Mucosa of rectum (tissue), 2 donors: ENCODE measurements around the gene SRPK2.
"Not testable (repeated sequence)": the region's sequence is repeated elsewhere in the genome, so short reads cannot be mapped to it uniquely, and the experiment has no call there.

ENCODE experiments used
- H3K27ac ChIP-seq, 2 donors: one replicate each; pipeline ENCODE4 v1.7.0; 2013; ENCODE audit warnings: inconsistent platforms in 2 of 2, low read depth in 2 of 2, low read length in 2 of 2
- H3K27me3 ChIP-seq, 2 donors: one replicate each; pipeline ENCODE4 v1.7.0; 2013; ENCODE audit warnings: low read length in 2 of 2; ENCODE audit not compliant: control insufficient read depth in 2 of 2, insufficient read depth in 2 of 2
- H3K36me3 ChIP-seq, 2 donors: one replicate each; pipeline ENCODE4 v1.7.0; 2013; ENCODE audit warnings: low read length in 2 of 2; ENCODE audit not compliant: control insufficient read depth in 2 of 2, insufficient read depth in 2 of 2
- H3K4me1 ChIP-seq, 2 donors: one replicate each; pipeline ENCODE4 v1.7.0; 2013; ENCODE audit warnings: low read length in 2 of 2, mild to moderate bottlenecking in 1 of 2; ENCODE audit not compliant: control insufficient read depth in 2 of 2, insufficient read depth in 2 of 2
- H3K4me3 ChIP-seq, 2 donors: one replicate each; pipeline ENCODE4 v1.7.0; 2013; ENCODE audit warnings: low read length in 2 of 2
- H3K9ac ChIP-seq, 2 donors: one replicate each; pipeline ENCODE4 v1.7.0; 2013; ENCODE audit warnings: low read length in 2 of 2, low read depth in 1 of 2, mild to moderate bottlenecking in 1 of 2
- H3K9me3 ChIP-seq, 2 donors: one replicate each; pipeline ENCODE4 v1.7.0; 2013; ENCODE audit warnings: low read length in 2 of 2; ENCODE audit not compliant: control insufficient read depth in 2 of 2
- donor health status: healthy.
- donor health status: Normal muscosa, but diverticular disease.

Gene SRPK2

DNA sequence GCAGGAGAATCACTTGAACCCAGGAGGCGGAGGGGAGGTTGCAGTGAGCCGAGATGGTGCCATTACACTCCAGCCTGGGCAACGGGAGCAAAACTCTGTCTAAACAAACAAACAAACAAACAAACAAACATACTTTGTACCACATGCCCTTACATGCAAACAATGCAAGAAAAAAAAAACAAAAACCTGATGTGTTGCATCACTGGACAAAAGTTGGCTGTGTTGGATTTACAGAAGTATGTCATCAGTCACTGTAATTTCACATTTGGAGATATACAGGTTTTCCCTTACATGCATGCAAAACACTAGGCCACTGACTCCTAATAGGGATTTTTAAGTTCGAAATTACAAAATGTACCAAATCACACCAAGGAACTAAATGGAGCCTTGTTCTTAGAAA lies 138.5 kb downstream of the SRPK2 start:
- no peaks in the 10 kb centered on the region for H3K36me3 ChIP-seq

DNA sequence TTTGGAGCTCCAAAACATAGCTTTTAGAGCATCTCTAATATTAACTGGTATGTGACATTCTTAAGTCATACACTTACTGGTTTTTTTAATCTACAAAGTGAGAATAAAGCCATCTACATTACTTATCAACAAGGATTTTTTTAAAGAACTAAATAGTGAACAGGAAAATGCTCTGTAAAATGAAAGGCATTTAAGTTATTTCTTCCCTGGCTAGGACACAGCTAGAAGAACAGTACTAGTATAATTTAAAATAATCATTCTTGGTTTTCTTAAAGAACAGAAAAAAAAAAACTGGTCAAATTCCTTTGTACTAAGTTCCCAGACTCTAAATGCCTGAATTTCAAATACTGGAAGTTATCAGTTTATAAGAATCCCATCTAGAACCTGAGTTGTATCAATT lies 139.5 kb downstream of the SRPK2 start:
- Histone ChIP-seq H3K4me1 (no peaks in the 10 kb centered on the region), H3K27me3 (no peaks in the 10 kb centered on the region), H3K36me3 (no peaks in the 10 kb centered on the region), H3K27ac (no peak overlapping the region), H3K9ac (no peak overlapping the region), H3K4me3 (no peak overlapping the region), H3K9me3 (no peaks in the 10 kb centered on the region)

More for the DNA sequence above, 138.5 kb downstream of the SRPK2 start:
- H3K27ac ChIP-seq: no peak overlapping the region
- H3K4me3 ChIP-seq: no peak overlapping the region
- no peaks in the 10 kb centered on the region for H3K9me3 ChIP-seq
- no peaks in the 10 kb centered on the region for H3K4me1 ChIP-seq
- no peaks in the 10 kb centered on the region for H3K27me3 ChIP-seq
- H3K9ac ChIP-seq: no peak overlapping the region

DNA sequence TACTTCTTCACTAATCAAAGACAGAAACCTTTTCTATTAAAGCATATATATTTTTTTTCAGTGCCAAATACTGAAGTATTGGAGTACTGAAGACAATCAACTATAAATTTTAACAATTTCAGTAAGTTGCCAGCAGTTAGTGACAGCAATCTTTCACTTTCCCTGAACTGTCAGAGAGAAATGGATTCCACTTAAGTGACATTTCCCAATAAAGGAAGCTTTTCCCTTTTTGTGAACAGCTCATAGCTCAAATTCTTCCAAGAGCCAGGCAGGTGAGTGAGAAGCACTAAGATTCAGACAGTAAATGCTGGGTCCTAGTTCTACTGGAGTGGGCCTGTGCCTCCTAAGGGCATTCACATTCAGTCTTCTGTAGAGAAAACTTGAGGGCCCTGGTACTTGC lies 142.0 kb downstream of the SRPK2 start:
- Histone ChIP-seq H3K9me3 (no peaks in the 10 kb centered on the region), H3K27me3 (no peaks in the 10 kb centered on the region), H3K36me3 (no peaks in the 10 kb centered on the region), H3K4me3 (no peak overlapping the region), H3K9ac (no peak overlapping the region), H3K27ac (no peak overlapping the region), H3K4me1 (no peaks in the 10 kb centered on the region)

DNA sequence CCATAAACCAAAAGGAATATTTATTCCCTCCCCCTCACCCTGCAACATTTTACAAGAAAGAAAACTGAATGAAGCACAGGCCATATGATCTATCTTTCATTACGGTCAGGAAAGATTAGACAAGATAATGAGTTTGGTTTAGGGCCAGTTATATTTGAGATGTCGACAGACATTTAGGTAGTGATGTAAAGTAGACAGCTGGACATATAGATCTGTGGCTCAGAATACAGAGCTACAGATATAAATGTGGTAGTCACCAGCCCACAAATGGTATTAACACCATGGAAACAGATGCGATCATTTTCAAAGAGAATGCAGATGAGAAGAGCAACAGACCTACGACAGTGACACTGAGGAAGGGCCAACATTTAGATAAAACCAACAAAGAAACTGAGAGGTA lies 142.5 kb downstream of the SRPK2 start:
- H3K27ac ChIP-seq: no peak overlapping the region
- H3K27me3 ChIP-seq: no peaks in the 10 kb centered on the region
- no peak overlapping the region for H3K4me3 ChIP-seq
- H3K4me1 ChIP-seq: no peaks in the 10 kb centered on the region
- no peaks in the 10 kb centered on the region for H3K36me3 ChIP-seq
- H3K9ac ChIP-seq: no peak overlapping the region
- H3K9me3 ChIP-seq: no peaks in the 10 kb centered on the region

DNA sequence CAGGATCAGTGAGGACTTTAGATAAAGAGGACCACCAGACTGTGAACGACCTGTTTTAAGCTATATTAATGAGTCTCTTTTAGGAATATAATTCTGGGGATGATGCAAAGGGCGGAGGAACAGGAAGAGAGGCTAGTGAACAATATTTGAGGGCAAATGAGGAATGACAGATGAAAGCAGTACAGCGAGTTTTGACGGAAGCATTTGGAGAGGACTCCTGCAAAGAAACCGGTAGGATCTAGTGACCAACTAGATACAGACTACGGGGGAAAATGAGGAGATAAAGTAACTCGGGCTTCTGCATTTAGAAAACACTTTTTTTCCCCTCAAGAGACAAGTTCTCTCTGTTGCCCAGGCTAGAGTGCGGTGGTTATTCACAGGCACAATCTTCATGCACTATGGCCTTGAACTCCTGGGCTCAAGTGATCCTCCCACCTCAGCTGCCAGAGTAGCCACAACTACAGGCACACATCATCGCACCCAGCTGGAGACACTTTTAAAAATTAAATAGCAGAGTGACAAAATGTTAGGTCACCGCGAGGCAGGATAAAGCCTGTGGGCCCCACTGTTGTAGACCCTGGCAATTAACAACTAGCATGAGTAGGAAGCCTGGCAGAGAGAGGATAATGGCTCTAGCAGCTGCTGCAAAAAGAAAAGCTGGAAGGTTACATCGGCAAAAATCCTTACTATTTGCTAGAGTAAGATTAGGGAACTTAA lies 143.2 kb downstream of the SRPK2 start:
- Histone ChIP-seq H3K9ac (no peak overlapping the region), H3K27me3 (no peaks in the 10 kb centered on the region), H3K9me3 (no peaks in the 10 kb centered on the region), H3K36me3 (no peaks in the 10 kb centered on the region), H3K4me3 (no peak overlapping the region), H3K27ac (no peak overlapping the region), H3K4me1 (no peaks in the 10 kb centered on the region)

DNA sequence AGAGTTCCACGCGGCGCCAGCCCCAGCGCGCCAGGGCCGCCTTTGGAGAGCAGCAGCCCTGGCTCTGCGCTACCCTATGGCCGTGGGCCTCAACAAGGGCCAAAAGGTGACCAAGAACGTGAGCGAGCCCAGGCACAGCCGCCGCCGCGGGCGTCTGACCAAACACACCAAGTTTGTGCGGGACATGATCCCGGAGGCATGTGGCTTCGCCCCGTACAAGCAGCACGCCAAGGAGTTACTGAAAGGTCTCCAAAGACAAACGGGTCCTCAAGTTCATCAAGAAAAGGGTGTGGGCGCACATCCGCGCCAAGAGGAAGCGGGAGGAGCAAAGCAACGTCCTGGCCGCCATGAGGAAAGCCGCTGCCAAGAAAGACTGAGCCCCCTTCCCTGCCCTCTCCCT lies 144.1 kb downstream of the SRPK2 start:
- Histone ChIP-seq H3K27ac (no peak overlapping the region), H3K36me3 (no peaks in the 10 kb centered on the region), H3K4me3 (no peak overlapping the region), H3K9me3 (no peaks in the 10 kb centered on the region), H3K4me1 (no peaks in the 10 kb centered on the region), H3K27me3 (no peaks in the 10 kb centered on the region), H3K9ac (no peak overlapping the region)

DNA sequence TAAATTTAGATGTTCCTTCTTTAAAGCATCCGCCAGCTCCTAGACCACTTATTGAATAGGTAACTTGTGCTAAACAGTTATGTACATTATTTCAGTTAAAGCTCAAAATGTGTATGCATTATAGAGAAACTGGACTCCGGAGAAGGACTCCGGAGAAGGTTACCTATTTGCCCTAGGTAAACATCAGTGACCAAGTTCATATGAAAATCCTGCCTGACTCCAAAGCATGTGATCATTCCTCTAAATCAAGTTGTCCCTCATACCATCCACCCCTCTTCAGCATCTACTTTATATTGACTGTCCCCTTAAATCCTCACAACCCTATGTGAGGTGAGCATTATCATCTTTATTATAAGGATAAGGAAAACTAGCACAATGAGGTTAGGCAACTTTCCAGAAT lies 147.5 kb downstream of the SRPK2 start:
- Histone ChIP-seq H3K36me3 (no peaks in the 10 kb centered on the region), H3K27me3 (no peaks in the 10 kb centered on the region), H3K4me3 (no peak overlapping the region), H3K9me3 (no peaks in the 10 kb centered on the region), H3K4me1 (no peaks in the 10 kb centered on the region), H3K27ac (no peak overlapping the region), H3K9ac (no peak overlapping the region)

DNA sequence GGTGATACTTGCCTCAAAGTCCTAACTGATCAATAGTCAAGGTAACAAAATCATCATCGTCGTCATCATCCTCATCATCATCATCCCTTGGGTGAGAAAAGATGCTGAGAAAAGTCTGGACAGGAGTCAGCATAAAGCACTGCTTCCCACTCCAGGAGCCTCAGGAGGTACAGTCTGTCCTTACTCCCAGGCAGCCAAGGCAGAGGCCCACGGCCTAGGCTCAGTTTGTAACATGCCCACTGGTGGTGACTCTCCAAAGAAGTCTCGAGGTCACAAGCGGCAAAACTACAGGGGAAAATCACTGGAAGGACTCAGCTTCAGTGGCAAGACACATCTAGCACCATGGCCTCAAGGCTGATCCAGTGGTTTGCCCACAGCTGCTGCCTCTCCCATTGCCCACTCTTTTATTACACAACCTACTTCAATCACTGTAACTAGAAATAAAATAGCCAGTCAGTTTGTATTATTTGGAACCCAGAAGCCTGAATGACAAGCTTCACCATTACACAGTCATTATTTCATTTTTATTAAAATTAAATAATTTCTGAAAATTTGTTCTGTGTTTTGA lies 150.4 kb downstream of the SRPK2 start:
- H3K4me3 ChIP-seq: no peak overlapping the region
- H3K27ac ChIP-seq: no peak overlapping the region
- H3K27me3 ChIP-seq: no peaks in the 10 kb centered on the region
- no peaks in the 10 kb centered on the region for H3K4me1 ChIP-seq
- no peaks in the 10 kb centered on the region for H3K9me3 ChIP-seq
- H3K9ac ChIP-seq: no peak overlapping the region
- no peaks in the 10 kb centered on the region for H3K36me3 ChIP-seq

DNA sequence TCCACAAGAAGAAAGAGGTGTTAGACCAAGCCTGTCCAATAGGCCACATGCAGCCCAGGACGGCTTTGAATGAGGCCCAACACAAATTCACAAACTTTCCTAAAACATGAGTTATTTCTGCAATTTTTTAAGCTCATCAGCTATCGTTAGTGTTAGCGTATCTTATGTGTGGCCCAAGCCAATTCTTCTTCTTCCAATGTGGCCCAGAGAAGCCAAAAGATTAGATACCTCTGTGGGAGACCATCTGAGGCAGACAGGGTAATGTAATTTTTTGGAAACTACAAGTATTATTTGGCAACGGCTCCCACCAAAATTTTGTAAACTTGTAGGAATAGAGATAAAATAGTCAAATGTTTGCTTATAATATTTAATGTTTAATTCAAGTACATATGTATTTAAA lies 153.8 kb downstream of the SRPK2 start:
- Histone ChIP-seq H3K4me3 (no peak overlapping the region), H3K9ac (no peak overlapping the region), H3K27me3 (no peaks in the 10 kb centered on the region), H3K36me3 (no peaks in the 10 kb centered on the region), H3K27ac (no peak overlapping the region), H3K9me3 (no peaks in the 10 kb centered on the region), H3K4me1 (no peaks in the 10 kb centered on the region)

DNA sequence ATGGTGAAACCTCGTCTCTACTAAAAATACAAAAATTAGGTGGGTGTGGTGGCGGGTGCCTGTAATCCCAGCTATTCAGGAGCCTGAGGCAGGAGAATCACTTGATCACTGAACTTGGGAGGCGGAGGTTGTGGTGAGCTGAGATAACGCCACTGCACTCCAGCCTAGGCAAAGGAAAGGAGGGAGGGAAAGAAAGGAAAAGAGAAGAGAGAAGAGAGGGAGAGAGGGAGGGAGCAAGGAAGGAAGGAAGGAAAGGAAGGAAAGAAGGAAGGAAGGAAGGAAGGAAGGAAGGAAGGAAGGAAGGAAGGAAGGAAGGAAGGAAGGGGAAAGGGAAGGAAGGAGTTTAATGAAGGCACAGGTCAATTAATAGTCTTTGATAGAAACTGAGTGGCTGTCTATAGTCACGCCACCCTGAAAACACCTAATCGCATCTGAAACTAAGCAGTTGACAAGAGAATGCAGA lies 155.9 kb downstream of the SRPK2 start:
- not testable (repeated sequence) for H3K27ac ChIP-seq, H3K36me3 ChIP-seq

More for the DNA sequence above, 155.9 kb downstream of the SRPK2 start:
- H3K4me3 ChIP-seq, H3K4me1 ChIP-seq, H3K9me3 ChIP-seq, H3K27me3 ChIP-seq, H3K9ac ChIP-seq: not testable (repeated sequence)
